ENCODE measurements around the gene CIDEB. TPM values are rescaled to one million over a fixed set of nuclear protein-coding genes. Genes with fewer than 3 reads are reported as not detected.

CIDEB gene
- total RNA-seq, 1 donor from 2014 or later: 1.1 TPM

DNA sequence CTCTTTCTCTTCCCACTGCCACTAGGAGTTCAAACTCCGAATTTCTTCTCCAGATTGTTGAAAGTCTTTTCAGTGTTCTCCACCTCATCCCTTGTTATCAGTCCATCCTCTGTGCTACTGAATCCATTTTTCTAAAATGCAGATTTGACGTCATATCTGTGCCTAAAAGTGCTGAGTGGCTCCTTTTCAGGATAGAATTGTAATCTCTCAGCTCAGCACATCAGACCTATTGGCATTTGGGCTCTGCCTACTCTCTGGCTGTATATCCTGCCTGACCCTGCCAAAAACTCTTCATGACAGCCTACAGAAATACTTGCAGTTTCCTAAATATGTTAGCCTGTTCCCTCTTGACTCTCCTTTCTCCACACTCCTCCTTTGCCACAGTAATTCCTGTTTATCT is 35.3 kb downstream of the CIDEB start:
- peaks cover 2% of the 10 kb centered on the region for H3K36me3 ChIP-seq (ENCODE audit: control insufficient read depth, insufficient read depth, low read length)
- H3K4me3 ChIP-seq (ENCODE audit: low read depth, low read length): no peak overlapping the region
- no peak for TF ChIP-seq CTCF (IDR thresholded peaks at IDR 0.05; ENCODE audit: insufficient read depth, low read length, poor library complexity, severe bottlenecking)
- DNase-seq (ENCODE audit: low read depth): no peak
- H3K27me3 ChIP-seq (ENCODE audit: control insufficient read depth, insufficient read depth, low read length): no peaks in the 10 kb centered on the region

DNA sequence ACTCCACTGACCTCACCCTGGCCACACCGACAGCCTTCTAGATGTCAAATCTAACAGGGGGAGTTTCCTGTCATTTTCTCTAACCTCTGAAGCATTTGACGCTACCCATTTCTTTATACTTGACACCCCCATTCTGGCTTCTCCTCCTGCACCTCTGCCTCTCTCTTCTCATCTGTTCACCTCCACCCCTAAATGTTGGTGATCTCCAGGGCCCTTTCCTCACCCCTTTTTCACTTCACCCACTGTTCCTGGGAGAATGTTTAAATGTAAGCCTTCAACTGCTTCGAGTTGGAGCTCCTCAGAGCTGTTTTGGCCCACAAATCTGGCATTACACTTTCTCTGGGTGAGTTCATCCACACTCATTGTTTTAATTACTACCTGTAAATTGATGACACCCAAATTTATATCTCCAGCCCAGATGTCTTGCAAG is 35.9 kb downstream of the CIDEB start:
- Histone ChIP-seq H3K4me3 (ENCODE audit: low read depth, low read length) (peak overlapping the region; percentile 68), H3K27me3 (ENCODE audit: control insufficient read depth, insufficient read depth, low read length) (no peaks in the 10 kb centered on the region), H3K36me3 (ENCODE audit: control insufficient read depth, insufficient read depth, low read length) (peaks cover 2% of the 10 kb centered on the region)
- TF ChIP-seq CTCF (IDR thresholded peaks at IDR 0.05; ENCODE audit: insufficient read depth, low read length, poor library complexity, severe bottlenecking): no peak
- DNase-seq (ENCODE audit: low read depth): no peak

- peak within 1 kb of the TSS; percentile 68 for H3K4me3 ChIP-seq (ENCODE audit: low read depth, low read length)
- peaks cover 2% of the 10 kb centered on the region for H3K36me3 ChIP-seq (ENCODE audit: control insufficient read depth, insufficient read depth, low read length)
- peak; percentile 31 for DNase-seq (ENCODE audit: low read depth)
- TF ChIP-seq CTCF (IDR thresholded peaks at IDR 0.05; ENCODE audit: insufficient read depth, low read length, poor library complexity, severe bottlenecking): peak; percentile 64
- no peaks in the 10 kb centered on the region for H3K27me3 ChIP-seq (ENCODE audit: control insufficient read depth, insufficient read depth, low read length)
Measured at GRCh38 chr14:24271134-24271833, 36.5 kb downstream of the CIDEB start, which contains the start of gene RABGGTA. Gene RABGGTA, minus strand, starts transcription at chr14:24271597. Its CDS starts 482 bp downstream, at chr14:24271115.

DNA sequence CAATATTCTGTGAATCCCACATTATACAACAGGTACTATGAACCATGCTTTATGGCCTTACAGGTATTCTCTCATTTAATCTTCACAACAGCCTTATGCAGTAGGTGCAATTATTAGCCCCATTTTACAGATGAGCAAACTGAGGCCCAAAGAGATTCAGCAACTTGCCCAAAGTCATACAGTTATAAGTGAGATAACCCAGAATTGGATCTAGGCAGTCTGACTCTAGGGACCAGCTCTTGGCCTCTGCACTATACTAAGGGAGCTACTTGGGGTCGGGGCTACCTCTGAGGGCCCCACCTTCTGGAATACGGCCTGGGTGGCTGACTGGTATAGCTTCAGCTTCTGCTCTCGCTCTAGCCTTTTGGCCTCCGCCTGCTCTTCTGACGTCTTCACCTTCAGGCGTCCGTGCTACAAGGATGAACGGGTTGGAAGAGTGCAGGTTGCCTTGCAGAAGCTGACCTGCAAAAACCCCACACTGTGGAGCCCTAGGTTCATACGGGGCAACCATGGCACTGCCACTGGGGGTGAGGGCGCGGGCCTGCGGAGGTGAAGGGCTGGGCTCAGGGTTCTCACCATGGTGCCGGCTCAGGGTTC is 37.1 kb downstream of the CIDEB start:
- no peak for TF ChIP-seq CTCF (IDR thresholded peaks at IDR 0.05; ENCODE audit: insufficient read depth, low read length, poor library complexity, severe bottlenecking)
- H3K36me3 ChIP-seq (ENCODE audit: control insufficient read depth, insufficient read depth, low read length): peaks cover 2% of the 10 kb centered on the region
- peak overlapping the region; percentile 68 for H3K4me3 ChIP-seq (ENCODE audit: low read depth, low read length)
- DNase-seq (ENCODE audit: low read depth): no peak
- H3K27me3 ChIP-seq (ENCODE audit: control insufficient read depth, insufficient read depth, low read length): no peaks in the 10 kb centered on the region

GRCh38 chr14:24269910-24270536 is 37.8 kb downstream of the CIDEB start:
- Histone ChIP-seq H3K27me3 (ENCODE audit: control insufficient read depth, insufficient read depth, low read length) (no peaks in the 10 kb centered on the region), H3K36me3 (ENCODE audit: control insufficient read depth, insufficient read depth, low read length) (peaks cover 3% of the 10 kb centered on the region), H3K4me3 (ENCODE audit: low read depth, low read length) (no peak overlapping the region)
- no peak for DNase-seq (ENCODE audit: low read depth)
- no peak for TF ChIP-seq CTCF (IDR thresholded peaks at IDR 0.05; ENCODE audit: insufficient read depth, low read length, poor library complexity, severe bottlenecking)
